Measurements from ENCODE around the gene HOXB8.

The HOXB8 gene

DNA sequence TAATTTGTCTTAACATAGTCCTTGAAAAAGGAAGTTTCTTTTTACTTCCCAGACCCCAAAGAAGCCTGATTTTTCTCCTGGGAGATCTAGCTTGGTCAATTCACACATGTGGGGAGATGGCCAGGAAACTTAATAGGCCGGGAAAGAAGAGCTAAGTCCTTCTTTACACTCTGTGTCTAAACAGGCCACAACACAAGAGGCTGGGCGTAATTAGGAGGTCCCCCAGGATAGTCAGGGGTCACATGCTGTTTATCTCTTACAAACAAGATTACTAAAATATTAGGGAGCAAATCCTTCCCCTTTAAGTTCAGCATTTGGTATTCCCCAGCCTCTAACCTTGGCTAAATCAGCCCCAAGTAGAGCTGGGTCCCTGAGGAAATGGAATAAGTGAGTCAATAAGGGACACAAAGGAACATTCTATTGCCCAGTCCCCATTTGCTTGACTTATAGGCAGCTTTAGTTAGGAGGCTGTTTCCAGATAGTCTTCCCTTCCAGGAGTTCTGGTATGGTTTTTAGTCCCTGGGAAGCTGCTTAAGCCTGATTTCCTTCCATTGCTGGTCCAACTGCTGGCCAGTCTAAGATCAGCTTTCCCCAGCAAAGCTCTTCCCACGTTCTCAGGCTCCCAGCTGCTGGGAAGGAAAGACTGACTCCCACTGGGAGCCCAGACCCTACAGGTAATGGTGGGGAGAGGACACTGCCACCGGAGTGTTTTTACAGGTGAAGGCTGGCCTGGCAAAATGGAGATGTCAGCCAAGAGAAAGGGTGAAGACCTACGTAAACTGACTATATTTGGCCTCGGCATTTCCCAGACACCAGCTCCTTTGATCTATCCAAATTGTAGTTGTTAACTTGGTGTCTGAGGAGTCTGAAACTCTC, 25.1 kb upstream of the HOXB8 start:
- no peak for DNase-seq (ENCODE audit: low read depth, low spot score)

DNA sequence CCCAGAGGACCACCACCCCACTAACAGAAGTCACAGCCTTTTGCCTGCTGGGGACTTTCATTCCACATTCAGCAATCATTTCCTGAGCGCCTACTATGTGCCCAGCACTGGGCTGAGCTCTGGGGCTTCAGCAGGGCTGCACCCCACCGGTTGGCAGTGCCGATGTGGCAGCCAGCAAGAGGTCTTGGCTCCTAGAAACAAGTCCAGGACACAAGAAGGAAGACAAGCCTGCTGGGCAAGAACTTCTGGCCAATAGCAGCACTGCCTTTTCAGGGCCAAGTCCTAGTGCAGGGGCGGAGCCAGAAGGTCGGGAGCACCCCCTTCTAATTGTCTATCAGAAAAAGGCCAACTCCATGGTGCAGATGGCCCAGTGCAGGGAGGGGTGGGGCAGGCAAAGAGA, 24.0 kb upstream of the HOXB8 start:
- H3K4me3 ChIP-seq (ENCODE audit: low read length): no peak overlapping the region
- DNase-seq (ENCODE audit: low read depth, low spot score): no peak

More for the DNA sequence above, 25.1 kb upstream of the HOXB8 start:
- no peak overlapping the region for H3K4me3 ChIP-seq (ENCODE audit: low read length)

DNA sequence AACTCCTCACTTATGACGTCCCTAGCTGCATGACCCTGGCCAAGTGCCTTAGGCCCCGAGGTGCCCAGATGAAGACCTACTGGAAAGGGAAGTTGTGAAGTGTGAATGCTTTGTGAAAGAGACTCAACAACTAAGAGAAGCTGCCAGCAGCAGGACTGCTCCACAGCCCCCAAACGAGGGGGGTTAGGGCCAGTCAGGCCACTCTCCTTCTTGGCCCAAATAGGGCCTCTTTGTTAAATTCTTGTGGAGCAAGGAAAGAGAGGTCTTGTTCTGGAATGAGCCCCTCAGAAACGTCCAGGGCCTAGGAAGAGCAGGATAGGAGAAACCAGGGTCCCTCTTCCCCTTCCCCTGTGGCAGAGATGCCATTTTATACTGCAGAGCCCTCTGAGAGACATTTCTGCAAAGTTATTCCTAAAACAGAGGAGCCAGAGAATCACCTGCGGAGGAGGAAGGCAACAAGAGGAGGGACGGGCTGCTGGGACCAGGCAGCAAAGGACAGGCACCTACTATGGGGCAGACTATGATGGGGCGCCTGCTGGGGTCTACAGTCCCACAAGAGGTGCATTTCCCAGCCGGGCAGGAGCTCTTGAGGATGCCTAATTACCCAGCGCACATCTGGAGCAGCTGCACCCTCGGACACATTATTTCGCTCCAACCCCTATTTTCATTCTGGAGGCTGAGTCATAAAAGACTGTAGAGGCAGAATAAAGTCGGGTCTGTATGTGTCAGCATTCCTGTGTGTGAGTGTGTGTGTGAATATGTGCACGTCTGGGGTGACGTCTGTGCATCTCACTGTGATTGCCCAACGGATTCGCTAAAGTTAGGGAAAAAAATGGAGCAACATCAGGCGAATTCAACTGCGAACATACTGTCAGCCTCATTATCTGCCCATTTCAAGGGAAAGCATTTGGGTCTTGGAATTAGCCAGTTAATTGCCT, 22.5 kb upstream of the HOXB8 start:
- no peak overlapping the region for H3K4me3 ChIP-seq (ENCODE audit: low read length)
- no peak for DNase-seq (ENCODE audit: low read depth, low spot score)

DNA sequence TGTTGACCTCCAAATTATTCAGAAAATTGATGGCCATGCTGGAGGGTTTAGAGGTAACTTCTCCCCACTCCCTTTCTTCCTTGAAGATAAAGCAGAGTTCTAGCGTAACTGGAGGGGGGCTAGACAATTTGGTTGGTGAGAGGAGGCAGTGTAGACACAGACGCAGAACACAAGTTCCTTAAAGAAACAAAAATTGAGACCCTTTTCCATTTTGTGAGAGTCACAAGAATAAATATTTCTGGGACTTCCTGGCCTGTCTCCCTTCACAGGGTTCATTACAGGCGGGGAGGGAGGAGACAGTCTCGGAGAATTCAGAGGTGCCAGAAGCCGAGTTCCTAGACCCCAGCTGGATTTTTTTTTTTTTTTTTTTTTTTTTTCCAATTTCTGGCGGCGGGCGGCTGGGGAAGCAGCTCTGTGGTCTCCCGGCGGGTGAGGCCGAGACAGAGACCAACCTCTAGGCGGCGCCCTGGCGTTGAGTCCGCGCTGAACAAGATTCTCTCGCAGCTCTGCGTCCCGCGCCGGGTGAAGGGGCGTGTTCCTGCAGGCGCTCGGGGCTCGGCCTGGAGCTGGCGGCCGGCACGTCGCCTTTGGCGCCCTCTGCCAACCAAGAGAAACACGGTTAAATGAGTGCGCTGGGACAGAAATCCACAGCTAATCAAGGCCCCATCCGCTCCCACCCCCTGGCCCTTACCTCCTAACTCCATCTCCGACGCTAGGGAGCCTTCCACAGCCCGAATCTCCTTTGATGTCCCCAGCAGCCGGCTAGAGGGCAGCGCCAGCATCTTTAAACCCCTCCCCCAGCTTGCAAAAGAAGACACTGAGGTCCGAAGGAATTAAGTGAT, 21.3 kb upstream of the HOXB8 start:
- no peak overlapping the region for H3K4me3 ChIP-seq (ENCODE audit: low read length)
- peak; percentile 65 for DNase-seq (ENCODE audit: low read depth, low spot score)

DNA sequence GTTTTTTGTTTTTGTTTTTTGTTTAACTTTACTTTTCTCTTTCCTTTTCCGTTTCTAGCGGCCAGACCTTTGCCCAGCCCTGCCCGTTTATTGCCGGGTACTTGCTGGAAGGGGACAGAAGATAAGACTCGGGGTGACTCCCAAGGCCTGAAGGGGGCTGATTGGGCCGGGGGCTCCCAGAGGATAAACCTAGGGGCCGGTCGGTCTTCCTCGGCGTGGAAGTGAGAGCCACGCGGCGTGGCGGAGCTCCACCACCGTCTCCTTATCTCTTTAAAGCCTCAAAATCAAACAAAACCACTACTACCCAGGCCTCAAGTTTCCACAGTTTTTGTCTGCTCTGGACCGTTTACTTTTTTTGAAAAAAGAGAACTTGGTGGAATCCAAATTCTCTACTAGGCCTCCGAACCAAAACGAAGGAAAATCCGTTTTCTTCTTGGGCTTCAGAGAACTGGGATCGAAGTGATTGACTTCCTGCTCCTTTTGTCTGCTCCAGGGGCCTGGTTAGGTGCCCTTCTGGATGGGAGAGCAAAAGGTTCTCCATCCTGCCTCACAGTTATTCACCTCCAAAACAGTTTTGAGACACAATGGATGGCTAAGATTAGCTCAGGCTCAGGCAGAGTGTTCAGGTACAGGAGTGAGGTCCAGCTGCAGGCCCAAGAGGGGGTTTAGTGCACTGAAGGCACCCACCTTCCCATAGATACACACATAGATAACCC, 19.6 kb upstream of the HOXB8 start:
- no peak overlapping the region for H3K4me3 ChIP-seq (ENCODE audit: low read length)
- DNase-seq (ENCODE audit: low read depth, low spot score): no peak

DNA sequence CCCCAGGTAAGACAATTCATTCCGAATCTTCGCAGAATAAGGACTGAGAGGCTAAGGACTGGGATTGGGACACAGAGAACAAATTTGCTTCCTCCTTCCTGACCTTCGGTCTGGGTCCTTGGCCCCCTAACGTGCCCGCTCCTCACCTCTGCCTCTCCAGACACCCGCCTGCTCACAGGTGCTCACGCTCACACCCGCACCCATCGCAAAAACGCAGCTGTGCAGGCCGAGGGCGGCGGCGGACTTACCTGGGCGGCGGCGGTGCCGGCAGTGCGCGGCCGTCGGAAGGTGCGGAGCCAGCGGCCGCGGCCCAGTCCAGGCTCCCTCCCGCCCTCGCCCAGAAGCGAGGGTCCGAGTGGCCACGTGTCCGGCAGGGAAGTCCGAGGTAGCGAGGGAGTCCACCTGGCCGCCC, 18.2 kb upstream of the HOXB8 start:
- DNase-seq (ENCODE audit: low read depth, low spot score): no peak
- no peak overlapping the region for H3K4me3 ChIP-seq (ENCODE audit: low read length)

DNA sequence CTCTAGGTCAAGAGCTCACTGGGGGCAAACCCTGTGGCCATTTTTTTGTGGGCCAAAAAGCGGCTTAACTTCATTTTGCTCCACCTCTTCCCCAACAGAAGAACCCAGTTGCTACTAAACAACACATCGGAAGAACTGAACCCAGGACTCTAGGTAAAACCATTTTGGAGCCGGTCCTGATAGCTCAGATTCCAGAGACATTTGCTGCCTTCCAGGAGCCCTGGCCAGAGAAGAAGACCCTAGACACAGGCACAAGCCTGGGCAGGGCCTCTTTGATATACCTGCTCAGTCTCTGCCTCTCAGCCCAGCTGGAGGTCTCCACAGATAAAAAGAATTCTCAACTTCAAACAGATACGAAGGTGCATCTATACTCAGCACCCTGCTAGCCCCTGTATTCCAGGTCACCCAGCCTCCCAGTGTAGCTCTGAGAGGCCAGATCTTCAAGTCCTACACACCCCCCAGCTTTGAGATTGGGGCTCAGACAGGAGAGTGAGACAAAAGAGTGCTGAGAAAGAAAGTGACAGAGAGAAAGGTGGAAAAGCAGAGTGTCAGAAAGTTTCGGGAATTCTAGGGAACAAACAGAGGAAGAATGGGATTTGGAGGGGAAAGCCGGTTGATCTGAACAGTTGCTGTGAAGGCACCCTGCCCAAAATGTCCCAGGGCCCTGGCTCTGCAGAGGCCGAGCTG, 17.6 kb upstream of the HOXB8 start:
- no peak overlapping the region for H3K4me3 ChIP-seq (ENCODE audit: low read length)
- no peak for DNase-seq (ENCODE audit: low read depth, low spot score)

DNA sequence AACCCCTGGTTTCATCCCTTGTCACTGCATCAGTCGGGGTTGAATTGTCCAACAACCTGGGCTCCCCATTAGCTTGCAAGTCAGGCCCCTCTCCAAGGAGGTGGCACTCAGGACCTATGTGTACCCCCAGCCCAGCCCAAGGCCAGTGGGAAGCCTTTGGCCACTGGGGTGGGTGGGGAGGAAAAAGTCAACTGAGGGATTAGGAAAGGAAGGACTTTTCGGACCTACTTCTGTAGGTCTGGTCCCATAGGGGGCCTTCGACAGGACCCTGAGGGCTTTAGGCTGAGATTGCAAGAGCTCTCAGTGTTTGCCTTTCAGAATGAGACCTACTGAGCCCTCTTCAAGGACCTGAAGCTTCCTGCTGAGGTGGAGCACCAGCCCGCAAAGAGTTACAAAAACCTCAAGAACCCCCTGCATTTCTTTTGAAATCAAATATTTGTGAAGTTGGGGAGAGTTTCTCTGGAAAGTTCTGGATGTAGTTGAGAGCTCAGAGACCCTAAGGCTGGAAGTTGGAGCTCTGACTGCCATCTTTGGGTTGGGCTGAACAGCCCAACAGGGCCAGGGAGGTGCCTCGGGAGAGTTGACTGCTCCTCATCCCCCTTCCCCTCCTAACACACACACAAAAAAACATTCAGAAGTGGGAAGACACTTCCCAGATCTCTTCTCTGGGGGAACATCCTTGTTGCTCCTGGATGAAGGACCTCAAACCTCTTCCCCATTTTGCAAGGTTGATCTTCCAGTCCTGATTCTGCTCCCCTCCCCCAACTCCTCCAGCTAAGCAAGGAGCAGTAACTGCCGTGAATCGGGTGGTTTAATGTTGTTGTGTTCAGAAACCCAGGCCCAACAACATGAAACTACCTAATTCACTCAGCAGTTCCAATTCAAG, 16.8 kb upstream of the HOXB8 start:
- no peak for DNase-seq (ENCODE audit: low read depth, low spot score)
- no peak overlapping the region for H3K4me3 ChIP-seq (ENCODE audit: low read length)

DNA sequence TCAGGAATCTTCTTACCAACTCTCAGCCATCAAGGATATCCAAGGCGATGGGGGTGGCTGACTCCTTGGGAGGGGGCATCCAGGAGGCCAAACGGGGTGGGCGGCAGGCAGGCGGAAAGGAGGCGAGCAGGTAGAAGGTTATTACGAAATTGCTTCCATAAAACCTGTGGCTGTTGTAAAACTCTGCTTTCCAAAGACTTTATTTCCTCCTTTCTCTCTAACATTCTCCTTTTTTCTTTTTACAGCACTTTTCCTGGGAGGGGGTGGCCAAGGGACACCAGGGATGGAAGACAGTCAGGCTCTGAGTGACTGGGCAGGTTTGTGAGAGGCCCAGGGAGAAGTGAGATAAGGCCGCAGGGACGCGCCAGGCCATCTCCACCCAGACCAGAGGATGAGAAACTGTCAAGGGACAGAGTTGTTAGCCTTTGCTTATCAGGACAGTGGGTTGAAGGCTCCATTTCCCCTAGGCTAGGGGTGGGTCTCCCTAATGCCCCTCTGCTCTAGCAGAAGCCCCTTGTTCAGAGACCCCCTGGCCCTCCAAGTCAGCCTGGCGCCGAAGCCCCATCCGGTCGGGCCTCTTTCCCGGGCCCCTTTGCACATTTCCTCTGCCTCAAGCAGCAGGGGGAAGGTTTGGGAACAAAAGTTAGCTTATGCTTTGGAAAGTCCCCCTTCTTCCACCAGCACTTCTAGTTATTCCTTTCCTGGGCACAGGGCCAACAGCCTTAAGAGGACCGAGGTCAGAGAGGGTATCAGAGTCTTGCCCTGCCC, 16.0 kb upstream of the HOXB8 start:
- no peak overlapping the region for H3K4me3 ChIP-seq (ENCODE audit: low read length)
- DNase-seq (ENCODE audit: low read depth, low spot score): no peak

DNA sequence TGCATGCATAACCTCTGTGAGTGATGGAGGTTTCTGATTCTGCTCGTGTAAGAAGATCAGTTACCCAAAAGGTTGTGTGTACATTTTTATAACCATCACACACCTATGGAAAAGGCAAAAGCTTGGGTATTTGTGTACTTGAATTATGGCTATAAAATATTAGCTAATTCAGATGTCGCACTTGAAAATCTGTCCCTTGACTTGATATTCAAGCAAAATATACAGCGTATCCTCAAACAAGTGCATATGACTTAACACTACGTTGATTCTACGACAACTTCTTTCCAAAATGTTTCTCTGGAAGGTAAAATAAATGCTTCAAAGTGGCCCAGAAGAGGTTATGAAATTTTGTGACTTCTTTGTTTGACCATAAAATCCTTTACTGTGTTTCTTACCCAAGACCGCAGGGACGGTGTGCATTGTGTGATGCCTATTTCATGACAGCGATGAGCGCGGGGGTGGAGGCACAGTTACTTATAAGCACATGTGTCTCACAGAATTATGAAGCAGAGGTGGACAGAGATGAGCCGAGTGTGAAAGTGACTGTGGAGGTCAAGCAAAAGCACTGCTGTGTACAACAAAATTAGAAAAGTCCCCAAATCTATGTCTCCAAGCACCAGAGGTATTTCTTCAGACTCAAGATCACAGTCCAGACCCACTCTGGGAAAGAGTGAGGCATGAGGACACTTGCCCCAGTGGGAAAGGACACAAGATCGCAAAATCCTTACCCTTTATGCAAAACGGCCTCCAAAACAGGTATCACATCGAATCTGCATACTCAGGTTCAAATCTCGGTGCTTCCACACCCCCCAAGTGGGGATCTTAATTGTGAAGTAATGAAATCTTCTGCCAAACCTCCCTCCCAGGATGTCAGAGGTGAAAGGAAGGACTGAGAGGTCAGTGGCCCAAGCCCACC, 15.2 kb upstream of the HOXB8 start:
- no peak overlapping the region for H3K4me3 ChIP-seq (ENCODE audit: low read length)
- no peak for DNase-seq (ENCODE audit: low read depth, low spot score)

DNA sequence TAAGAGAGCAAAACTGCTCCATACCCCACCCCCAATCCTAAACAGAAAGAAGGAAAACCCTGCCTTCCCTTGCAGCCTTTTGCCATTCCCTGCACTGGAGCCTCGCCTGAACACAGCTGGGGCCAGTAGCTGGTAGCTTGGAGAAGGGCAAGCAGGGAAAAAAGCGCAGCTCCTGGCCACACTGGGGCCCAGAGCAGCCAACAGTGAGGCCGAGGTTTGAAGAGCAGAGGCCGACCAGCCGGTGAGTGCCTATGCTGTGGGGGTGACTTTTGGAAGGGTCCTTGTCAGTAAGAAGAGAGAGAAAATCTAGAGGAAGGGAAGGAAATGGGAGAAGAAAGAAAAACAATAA, 14.3 kb upstream of the HOXB8 start:
- no peak for DNase-seq (ENCODE audit: low read depth, low spot score)
- H3K4me3 ChIP-seq (ENCODE audit: low read length): no peak overlapping the region

DNA sequence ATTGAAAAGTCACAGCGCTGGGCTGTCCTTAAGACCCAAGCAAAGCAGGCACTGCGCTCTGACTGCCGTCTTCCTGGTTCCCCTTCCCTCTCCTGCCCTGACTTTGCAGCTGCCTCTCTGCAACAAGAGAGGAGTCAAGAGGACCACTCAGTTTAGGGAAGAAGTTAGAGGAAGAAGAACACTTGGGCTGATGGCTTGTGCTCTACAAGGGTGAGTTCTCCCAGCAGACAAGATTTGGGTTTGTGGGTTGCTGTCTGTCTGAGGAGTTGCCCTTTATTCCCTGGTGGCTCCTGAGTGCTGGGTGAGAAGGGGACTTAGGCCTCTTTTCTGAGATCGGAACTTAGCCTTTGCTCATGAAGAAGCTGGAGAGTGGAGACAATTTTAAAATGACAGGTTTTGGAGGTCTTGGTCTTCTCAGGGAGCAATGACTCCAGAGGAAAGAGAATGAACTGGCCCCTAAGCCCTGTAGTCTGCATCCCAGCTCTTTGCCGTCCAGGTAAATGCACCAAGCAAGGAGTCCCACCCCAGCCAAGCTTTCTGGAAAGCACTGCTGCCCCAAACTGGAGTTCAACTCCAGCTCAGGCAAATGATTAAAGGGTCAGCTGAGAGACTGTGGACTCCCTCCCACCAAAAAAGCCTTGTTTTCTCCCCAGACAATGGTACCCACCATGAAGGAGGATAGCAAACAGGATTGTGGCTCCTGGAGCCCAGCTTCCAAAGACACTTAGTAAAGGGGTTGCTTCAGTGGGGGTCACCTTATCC, 13.7 kb upstream of the HOXB8 start:
- no peak for DNase-seq (ENCODE audit: low read depth, low spot score)
- no peak overlapping the region for H3K4me3 ChIP-seq (ENCODE audit: low read length)

DNA sequence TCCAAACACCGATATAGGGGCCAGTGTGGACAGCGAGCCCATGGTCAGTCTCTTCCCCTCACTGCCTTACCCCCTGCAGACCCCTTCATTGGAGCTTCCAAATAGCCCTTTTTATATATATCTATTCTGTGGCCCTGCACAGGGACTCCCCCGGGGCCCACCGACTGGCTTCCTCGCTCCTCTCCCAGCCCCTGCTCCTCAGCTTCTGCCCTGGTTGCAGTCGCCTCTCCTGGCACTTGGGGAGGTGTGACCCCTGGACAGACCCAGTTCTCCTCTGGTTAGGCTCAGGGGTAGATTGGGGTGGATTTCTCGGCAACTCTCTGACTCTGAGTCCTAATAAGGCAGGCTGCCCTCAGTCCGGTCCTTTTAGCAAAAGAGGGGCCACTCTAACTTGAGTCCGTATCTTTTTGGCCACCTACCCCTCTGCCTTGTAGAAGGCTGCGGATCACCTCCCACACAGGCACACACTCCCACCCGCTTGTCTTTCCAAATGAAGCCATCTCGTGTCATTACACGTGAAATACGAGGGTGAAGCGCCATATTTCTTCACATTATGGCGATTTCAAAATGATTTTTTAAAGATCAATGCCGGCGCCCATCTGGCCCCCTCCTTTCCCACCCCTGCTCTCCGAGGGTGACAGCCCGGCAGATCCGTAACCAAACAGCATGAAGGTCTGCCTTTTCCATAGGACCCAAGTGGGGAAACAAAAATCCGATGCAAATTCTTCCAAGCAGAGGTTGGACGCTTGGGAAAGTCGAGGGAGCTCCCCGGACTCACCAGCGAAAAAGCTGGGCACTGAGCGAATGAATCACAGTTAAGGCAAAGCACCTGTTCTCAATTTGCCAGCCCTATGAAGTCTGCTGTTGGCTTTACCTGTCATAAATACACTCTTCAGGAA, 12.8 kb upstream of the HOXB8 start:
- no peak for DNase-seq (ENCODE audit: low read depth, low spot score)
- no peak overlapping the region for H3K4me3 ChIP-seq (ENCODE audit: low read length)

DNA sequence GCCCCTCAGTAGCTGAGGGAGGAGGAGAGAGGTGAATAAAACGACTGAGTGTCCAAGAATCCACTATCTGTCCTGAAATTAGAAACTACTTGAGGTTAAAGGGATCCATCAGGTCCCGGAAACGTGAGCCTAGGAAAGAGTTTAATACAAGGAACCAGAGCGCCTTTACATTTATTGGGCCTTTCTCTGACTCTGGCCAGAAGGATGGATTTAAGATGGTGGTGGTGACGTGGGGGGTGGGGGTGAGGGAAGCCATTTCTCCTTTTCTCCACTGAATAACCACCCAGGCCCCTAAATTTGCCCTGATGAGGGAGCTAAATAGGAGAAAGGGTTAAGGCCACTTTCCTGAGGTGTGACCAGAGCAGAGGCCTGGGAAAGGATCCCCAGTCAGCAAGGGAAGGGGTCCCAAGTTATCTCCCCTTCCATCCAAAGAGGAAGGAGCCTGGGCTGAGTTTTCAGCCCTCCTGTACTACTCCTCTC, 12.1 kb upstream of the HOXB8 start:
- no peak for DNase-seq (ENCODE audit: low read depth, low spot score)
- H3K4me3 ChIP-seq (ENCODE audit: low read length): no peak overlapping the region

All from Jurkat, Clone E6-1 (cell line).